H9 (cell line): ENCODE data around the gene TMCO4. TPM values are rescaled to one million over a fixed set of nuclear protein-coding genes. Genes with fewer than 3 reads are reported as not detected.

Source experiments
- DNase-seq: peaks from one replicate; pipeline ENCODE4 v3.0.0-alpha.2; 2017
- H2AFZ ChIP-seq: one replicate; pipeline ENCODE4 v1.6.1; 2013; ENCODE audit warnings: mild to moderate bottlenecking, low read length, control low read depth, moderate library complexity
- H2AK5ac ChIP-seq: 2 replicates; pipeline ENCODE4 v1.6.1; 2013; ENCODE audit warnings: low read length, control low read depth, mixed read lengths; ENCODE audit not compliant: insufficient read length
- H2BK120ac ChIP-seq: one replicate; pipeline ENCODE4 v1.6.1; 2013; ENCODE audit warnings: low read depth, mild to moderate bottlenecking, low read length, control low read depth, inconsistent platforms; ENCODE audit not compliant: poor library complexity, severe bottlenecking
- H2BK12ac ChIP-seq: 2 replicates; pipeline ENCODE4 v1.6.1; 2013; ENCODE audit warnings: low read length, control low read depth, mixed read lengths, low read depth; ENCODE audit not compliant: insufficient read length
- H2BK15ac ChIP-seq: 2 replicates; pipeline ENCODE4 v1.6.1; 2013; ENCODE audit warnings: low read depth, low read length, control low read depth
- H2BK20ac ChIP-seq: one replicate; pipeline ENCODE4 v1.6.1; 2013; ENCODE audit warnings: low read depth, mild to moderate bottlenecking, low read length, control low read depth, inconsistent platforms; ENCODE audit not compliant: poor library complexity, severe bottlenecking
- H2BK5ac ChIP-seq: 2 replicates; pipeline ENCODE4 v1.6.1; 2013; ENCODE audit warnings: low read length, control low read depth, mixed read lengths; ENCODE audit not compliant: insufficient read length
- H3K14ac ChIP-seq: 2 replicates; pipeline ENCODE4 v1.6.1; 2013; ENCODE audit warnings: low read length, control low read depth; ENCODE audit not compliant: insufficient read depth
- H3K18ac ChIP-seq: 2 replicates; pipeline ENCODE4 v1.6.1; 2013; ENCODE audit warnings: low read depth, mild to moderate bottlenecking, mixed read lengths, low read length, control low read depth; ENCODE audit not compliant: insufficient read length
- H3K23ac ChIP-seq: 2 replicates; pipeline ENCODE4 v1.6.1; 2013; ENCODE audit warnings: low read length, control low read depth, mixed read lengths, low read depth; ENCODE audit not compliant: insufficient read length
- H3K23me2 ChIP-seq: 2 replicates; pipeline ENCODE4 v1.6.1; 2013; ENCODE audit warnings: low read depth, mild to moderate bottlenecking, mixed read lengths, low read length, control low read depth; ENCODE audit not compliant: insufficient read length, poor library complexity, severe bottlenecking
- H3K27ac ChIP-seq: 2 replicates; pipeline ENCODE4 v1.5.1; 2013; ENCODE audit warnings: low read length, control low read depth, mixed read lengths, low read depth; ENCODE audit not compliant: insufficient read length
- H3K27me3 ChIP-seq: 2 replicates; pipeline ENCODE4 v1.6.1; 2013; ENCODE audit warnings: low read length, control low read depth, inconsistent platforms; ENCODE audit not compliant: insufficient read depth
- H3K4ac ChIP-seq: 2 replicates; pipeline ENCODE4 v1.6.1; 2013; ENCODE audit warnings: low read depth, mild to moderate bottlenecking, control low read depth, inconsistent platforms, low read length, moderate library complexity
- H3K4me1 ChIP-seq: 2 replicates; pipeline ENCODE4 v1.6.1; 2013; ENCODE audit warnings: low read length, control low read depth, inconsistent platforms; ENCODE audit not compliant: insufficient read depth
- H3K4me2 ChIP-seq: 2 replicates; pipeline ENCODE4 v1.6.1; 2013; ENCODE audit warnings: low read length, control low read depth, mixed read lengths; ENCODE audit not compliant: insufficient read length, insufficient read depth
- H3K56ac ChIP-seq: 2 replicates; pipeline ENCODE4 v1.6.1; 2013; ENCODE audit warnings: low read depth, mild to moderate bottlenecking, mixed read lengths, low read length, control low read depth; ENCODE audit not compliant: insufficient read length
- H3K79me1 ChIP-seq: 2 replicates; pipeline ENCODE4 v1.6.1; 2013; ENCODE audit warnings: low read depth, mild to moderate bottlenecking, moderate library complexity, low read length, control low read depth, inconsistent platforms; ENCODE audit not compliant: insufficient read depth, poor library complexity, severe bottlenecking
- H3K79me2 ChIP-seq: 2 replicates; pipeline ENCODE4 v1.6.1; 2013; ENCODE audit warnings: low read length, control low read depth, inconsistent platforms; ENCODE audit not compliant: insufficient read depth
- H3K9ac ChIP-seq: 2 replicates; pipeline ENCODE4 v1.6.1; 2013; ENCODE audit warnings: low read length, control low read depth, mixed read lengths; ENCODE audit not compliant: insufficient read length; ENCODE audit errors: extremely low read depth
- H3K9me3 ChIP-seq: one replicate; pipeline ENCODE4 v1.6.1; 2013; ENCODE audit warnings: low read depth, low read length, inconsistent platforms; ENCODE audit not compliant: control insufficient read depth
- H3T11ph ChIP-seq: one replicate; pipeline ENCODE4 v1.6.1; 2013; ENCODE audit warnings: mild to moderate bottlenecking, low read length, control low read depth, inconsistent platforms
- H4K20me1 ChIP-seq: one replicate; pipeline ENCODE4 v1.6.1; 2013; ENCODE audit not compliant: control insufficient read depth, insufficient read length, insufficient read depth
- H4K5ac ChIP-seq: 2 replicates; pipeline ENCODE4 v1.6.1; 2013; ENCODE audit warnings: low read depth, mild to moderate bottlenecking, mixed read lengths, low read length, control low read depth; ENCODE audit not compliant: insufficient read length
- H4K8ac ChIP-seq: replicated peaks from 2 replicates; pipeline ENCODE4 v1.6.1; 2013; ENCODE audit warnings: low read length, control low read depth, mixed read lengths, low read depth; ENCODE audit not compliant: insufficient read length
- H4K91ac ChIP-seq: 2 replicates; pipeline ENCODE4 v1.6.1; 2013; ENCODE audit warnings: low read depth, mild to moderate bottlenecking, moderate library complexity, mixed read lengths, low read length, control low read depth; ENCODE audit not compliant: insufficient read length
- H3K27ac Mint-ChIP-seq, 3 experiments: 2 replicates in 2 of 3; 3 replicates in 1 of 3; pipeline ENCODE4 v1.8.0; 2020 to 2021; ENCODE audit warnings: mixed read lengths in 3 of 3, mild to moderate bottlenecking in 1 of 3, moderate library complexity in 1 of 3
- H3K27me3 Mint-ChIP-seq: 2 replicates; pipeline ENCODE4 v1.8.0; 2021; ENCODE audit warnings: low read depth, mild to moderate bottlenecking, moderate library complexity, mixed read lengths
- H3K36me3 Mint-ChIP-seq, 3 experiments: 2 replicates in 2 of 3; 3 replicates in 1 of 3; pipeline ENCODE4 v1.8.0; 2020 to 2021; ENCODE audit warnings: low read depth in 3 of 3, mixed read lengths in 3 of 3; ENCODE audit not compliant: insufficient read depth in 1 of 3
- H3K4me1 Mint-ChIP-seq, 2 experiments: 2 replicates each; pipeline ENCODE4 v1.8.0; 2020; ENCODE audit warnings: mixed read lengths in 2 of 2
- H3K4me3 Mint-ChIP-seq, 2 experiments: 2 replicates in 1 of 2; 3 replicates in 1 of 2; pipeline ENCODE4 v1.8.0; 2020 to 2021; ENCODE audit warnings: mild to moderate bottlenecking in 2 of 2, mixed read lengths in 2 of 2, moderate library complexity in 1 of 2
- H3K9me3 Mint-ChIP-seq, 2 experiments: 2 replicates in 1 of 2; 3 replicates in 1 of 2; pipeline ENCODE4 v1.8.0; 2020; ENCODE audit warnings: mild to moderate bottlenecking in 2 of 2, mixed read lengths in 2 of 2, moderate library complexity in 1 of 2
- WGBS: extraction: QIAGEN DNeasy Blood & Tissue Kit; methylation state at CpG from one replicate; pipeline ENCODE4 v1.1.7; 2013; ENCODE audit warnings: missing lambda C conversion rate, low lambda C conversion rate, mixed read lengths; ENCODE audit not compliant: insufficient read length; ENCODE audit errors: extremely low coverage; 5-methylcytosine and 5-hydroxymethylcytosine counted together
- total RNA-seq: library from RNA; stranded (reverse); gene quantifications from 2 replicates; pipeline ENCODE4 v1.2.1, GENCODE V29; 2021
- TF ChIP-seq, protein P1 (sequence below): fragments of 200-600 bp; sonication (generic); conservative IDR thresholded peaks from 3 replicates; pipeline ENCODE4 v1.8.0; 2021; ENCODE audit warnings: antibody characterized with exemption, mild to moderate bottlenecking

Gene TMCO4
- total RNA-seq, 1 experiment from 2014 or later: 4.0 TPM

DNA sequence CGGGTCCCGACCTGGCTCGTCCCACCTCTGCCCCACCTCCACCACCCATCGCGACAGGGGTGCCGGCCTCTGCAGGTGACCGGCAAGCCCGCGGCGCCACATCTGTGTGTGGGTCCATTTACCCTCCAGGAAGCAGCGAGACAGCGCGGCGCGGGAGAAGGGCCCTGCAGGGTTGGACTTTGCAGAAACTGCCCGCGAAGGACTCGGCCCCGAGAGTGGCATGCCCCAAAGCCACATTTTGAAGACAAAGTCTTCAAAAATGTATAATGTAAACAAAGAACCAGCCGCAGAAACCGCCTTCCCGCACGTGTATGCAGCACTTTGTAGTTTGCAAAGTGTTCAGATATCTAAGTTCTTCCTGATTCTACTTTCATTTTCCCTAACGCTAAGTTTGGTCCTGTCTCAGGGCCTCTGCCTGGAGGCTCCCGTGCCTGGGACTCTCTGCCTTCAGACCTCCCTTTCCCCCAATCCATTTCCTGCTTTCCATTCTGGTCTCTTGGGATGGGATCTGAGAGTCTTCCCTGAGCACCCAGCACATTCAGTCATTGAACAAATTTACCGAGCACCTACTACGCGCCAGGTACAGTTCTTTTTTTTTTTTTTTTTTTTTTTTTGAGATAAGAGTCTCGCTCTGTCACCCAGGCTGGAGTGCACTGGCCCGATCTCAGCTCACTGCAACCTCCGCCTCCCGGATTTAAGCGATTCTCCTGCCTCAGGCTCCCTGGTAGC lies 524 bp upstream of the TMCO4 start:
- no CpG with 5 or more reads among the region's 33 CpGs for WGBS
- Mint-ChIP-seq H3K4me3 (peak overlapping the region; percentile 59 to 73), H3K9me3 (no peaks in the 10 kb centered on the region; a peak in 1 of 5 replicates), H3K4me1 (peaks cover 27 to 41% of the 10 kb centered on the region in 2 experiments), H3K27ac (0 out of 7 replicates have a peak overlapping the region, but pooled peaks of 1 of the 3 experiments have one; percentile 23), H3K36me3 (no peaks in the 10 kb centered on the region), H3K27me3 (peaks cover 65% of the 10 kb centered on the region)
- no peaks in the 10 kb centered on the region for H3K9me3 ChIP-seq
- peak overlapping the region; percentile 56 for H3K4me2 ChIP-seq
- H3T11ph ChIP-seq: no peak overlapping the region
- no peak overlapping the region for H4K91ac ChIP-seq
- H3K27ac ChIP-seq: no peak overlapping the region
- TF ChIP-seq, protein P1, sequence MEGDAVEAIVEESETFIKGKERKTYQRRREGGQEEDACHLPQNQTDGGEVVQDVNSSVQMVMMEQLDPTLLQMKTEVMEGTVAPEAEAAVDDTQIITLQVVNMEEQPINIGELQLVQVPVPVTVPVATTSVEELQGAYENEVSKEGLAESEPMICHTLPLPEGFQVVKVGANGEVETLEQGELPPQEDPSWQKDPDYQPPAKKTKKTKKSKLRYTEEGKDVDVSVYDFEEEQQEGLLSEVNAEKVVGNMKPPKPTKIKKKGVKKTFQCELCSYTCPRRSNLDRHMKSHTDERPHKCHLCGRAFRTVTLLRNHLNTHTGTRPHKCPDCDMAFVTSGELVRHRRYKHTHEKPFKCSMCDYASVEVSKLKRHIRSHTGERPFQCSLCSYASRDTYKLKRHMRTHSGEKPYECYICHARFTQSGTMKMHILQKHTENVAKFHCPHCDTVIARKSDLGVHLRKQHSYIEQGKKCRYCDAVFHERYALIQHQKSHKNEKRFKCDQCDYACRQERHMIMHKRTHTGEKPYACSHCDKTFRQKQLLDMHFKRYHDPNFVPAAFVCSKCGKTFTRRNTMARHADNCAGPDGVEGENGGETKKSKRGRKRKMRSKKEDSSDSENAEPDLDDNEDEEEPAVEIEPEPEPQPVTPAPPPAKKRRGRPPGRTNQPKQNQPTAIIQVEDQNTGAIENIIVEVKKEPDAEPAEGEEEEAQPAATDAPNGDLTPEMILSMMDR: no peak
- H4K8ac ChIP-seq: no peak overlapping the region
- no peak overlapping the region for H2BK20ac ChIP-seq
- H3K56ac ChIP-seq: no peak overlapping the region
- no peak overlapping the region for H3K23ac ChIP-seq
- H2AK5ac ChIP-seq: no peak overlapping the region
- no peak overlapping the region for H4K5ac ChIP-seq
- H3K18ac ChIP-seq: no peak overlapping the region
- H2BK12ac ChIP-seq: no peak overlapping the region
- no peak overlapping the region for H3K4ac ChIP-seq
- H3K79me1 ChIP-seq: no peaks in the 10 kb centered on the region
- H3K9ac ChIP-seq: no peak overlapping the region
- H3K14ac ChIP-seq: no peak overlapping the region
- H3K79me2 ChIP-seq: no peaks in the 10 kb centered on the region
- H3K4me1 ChIP-seq: no peaks in the 10 kb centered on the region
- H2BK5ac ChIP-seq: no peak overlapping the region
- no peaks in the 10 kb centered on the region for H4K20me1 ChIP-seq
- no peak overlapping the region for H2BK15ac ChIP-seq
- H3K23me2 ChIP-seq: no peaks in the 10 kb centered on the region
- no peak overlapping the region for H2AFZ ChIP-seq
- peaks cover 10% of the 10 kb centered on the region; the same call in 1 of the 2 replicates for H3K27me3 ChIP-seq
- DNase-seq: no peak
- no peak overlapping the region for H2BK120ac ChIP-seq
